Vagina (tissue), 2 donors: ENCODE data around the gene HSBP1.

ENCODE experiments used
- POLR2AphosphoS5 ChIP-seq, 2 donors: sonication (generic); formaldehyde crosslinking; IDR thresholded peaks; one replicate each; pipeline ENCODE4 v1.9.0; 2017; ENCODE audit warnings: antibody characterized with exemption in 2 of 2, mild to moderate bottlenecking in 2 of 2, low read depth in 1 of 2; ENCODE audit not compliant: insufficient read depth in 1 of 2
- TF ChIP-seq, protein P1 (sequence below), 3 experiments: fragments of 450-650 bp in 2 of 3; fragments of 200-600 bp in 1 of 3; sonication (generic) in 1 of 3; IDR thresholded peaks; one replicate each; pipeline ENCODE4 v1.5.1; 2017 to 2019; ENCODE audit warnings: antibody characterized with exemption in 3 of 3, mild to moderate bottlenecking in 2 of 3, moderate library complexity in 2 of 3

DNA sequence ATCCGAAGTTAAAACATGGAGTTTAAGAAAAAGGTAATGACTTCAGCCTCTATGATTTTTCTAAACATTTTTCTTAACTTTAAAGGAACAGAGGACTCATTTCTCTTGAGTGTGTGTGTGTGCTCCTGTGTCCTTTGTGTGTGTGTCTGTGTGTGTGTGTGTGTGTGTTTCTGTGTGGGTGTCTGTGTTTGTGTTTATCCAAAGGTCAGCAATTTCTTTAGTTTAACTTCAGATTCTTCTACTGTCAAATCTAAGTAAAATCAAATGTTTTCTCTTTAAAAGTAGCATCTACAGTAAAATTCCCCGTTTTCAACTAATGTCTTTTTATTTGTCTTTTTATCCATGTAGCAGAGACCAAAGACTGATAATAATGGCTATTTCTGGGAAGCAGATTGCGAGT lies 31.8 kb downstream of the HSBP1 start:
- TF ChIP-seq POLR2AphosphoS5 (IDR thresholded peaks at IDR 0.05; ENCODE audit: insufficient read depth in 1 of 2, low read depth in 1 of 2) = no peak
- TF ChIP-seq, protein P1, sequence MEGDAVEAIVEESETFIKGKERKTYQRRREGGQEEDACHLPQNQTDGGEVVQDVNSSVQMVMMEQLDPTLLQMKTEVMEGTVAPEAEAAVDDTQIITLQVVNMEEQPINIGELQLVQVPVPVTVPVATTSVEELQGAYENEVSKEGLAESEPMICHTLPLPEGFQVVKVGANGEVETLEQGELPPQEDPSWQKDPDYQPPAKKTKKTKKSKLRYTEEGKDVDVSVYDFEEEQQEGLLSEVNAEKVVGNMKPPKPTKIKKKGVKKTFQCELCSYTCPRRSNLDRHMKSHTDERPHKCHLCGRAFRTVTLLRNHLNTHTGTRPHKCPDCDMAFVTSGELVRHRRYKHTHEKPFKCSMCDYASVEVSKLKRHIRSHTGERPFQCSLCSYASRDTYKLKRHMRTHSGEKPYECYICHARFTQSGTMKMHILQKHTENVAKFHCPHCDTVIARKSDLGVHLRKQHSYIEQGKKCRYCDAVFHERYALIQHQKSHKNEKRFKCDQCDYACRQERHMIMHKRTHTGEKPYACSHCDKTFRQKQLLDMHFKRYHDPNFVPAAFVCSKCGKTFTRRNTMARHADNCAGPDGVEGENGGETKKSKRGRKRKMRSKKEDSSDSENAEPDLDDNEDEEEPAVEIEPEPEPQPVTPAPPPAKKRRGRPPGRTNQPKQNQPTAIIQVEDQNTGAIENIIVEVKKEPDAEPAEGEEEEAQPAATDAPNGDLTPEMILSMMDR (IDR thresholded peaks at IDR 0.05) = no peak
